IMR-90 (cell line): ENCODE measurements around the gene BMP15. TPM values are rescaled to one million over a fixed set of nuclear protein-coding genes. Genes with fewer than 3 reads are reported as not detected.

Experiments
- ATAC-seq: fragments of 200-7000 bp; cut with Tn5 transposase; 2 replicates; pipeline ENCODE4 v1.9.1; 2020; ENCODE audit warnings: low read depth, mild to moderate bottlenecking, moderate library complexity
- BruUV-seq: library from RNA; stranded (reverse); fragments of 400-500 nt; replicated peaks from 2 replicates; lab custom pipeline; 2021; lab: Mats Ljungman, UMichigan
- CTCF ChIA-PET: fragments of 300-600 bp; formaldehyde crosslinking; extraction: SDS; loops from one replicate; lab custom pipeline; 2021; ENCODE audit warnings: antibody characterized with exemption; lab: Yijun Ruan, JAX
- POLR2A ChIA-PET: fragments of 300-600 bp; sonication (Branson Sonifier 250); formaldehyde crosslinking; loops from one replicate; lab custom pipeline; 2022; ENCODE audit warnings: antibody characterized with exemption; ENCODE audit not compliant: unreplicated experiment; lab: Charles Lee
- DNase-seq: peaks from one replicate; pipeline ENCODE4 v3.0.0; 2013
- H2AFZ ChIP-seq: replicated peaks from 2 replicates; pipeline ENCODE3; 2013; ENCODE audit warnings: low read length, mild to moderate bottlenecking; ENCODE audit not compliant: poor library complexity
- H2AK5ac ChIP-seq: 2 replicates; pipeline ENCODE4 v1.6.1; 2013; ENCODE audit warnings: low read depth, low read length, inconsistent platforms
- H2AK9ac ChIP-seq: replicated peaks from 2 replicates; pipeline ENCODE3; 2013; ENCODE audit warnings: mild to moderate bottlenecking, low read depth, low read length, moderate library complexity; ENCODE audit not compliant: poor library complexity
- H2BK120ac ChIP-seq: 2 replicates; pipeline ENCODE4 v1.6.1; 2013; ENCODE audit warnings: low read depth, low read length, inconsistent platforms
- H2BK15ac ChIP-seq: 3 replicates; pipeline ENCODE4 v1.6.1; 2013; ENCODE audit warnings: low read depth, low read length, inconsistent platforms
- H2BK20ac ChIP-seq: 2 replicates; pipeline ENCODE4 v1.6.1; 2013; ENCODE audit warnings: low read depth, mild to moderate bottlenecking, inconsistent platforms, low read length, moderate library complexity
- H2BK5ac ChIP-seq: 2 replicates; pipeline ENCODE4 v1.6.1; 2013; ENCODE audit warnings: mild to moderate bottlenecking, low read depth, low read length, inconsistent platforms; ENCODE audit not compliant: poor library complexity, severe bottlenecking
- H3K14ac ChIP-seq: replicated peaks from 2 replicates; pipeline ENCODE4 v1.6.1; 2013; ENCODE audit warnings: low read depth, low read length, inconsistent platforms
- H3K18ac ChIP-seq: 2 replicates; pipeline ENCODE4 v1.6.1; 2013; ENCODE audit warnings: low read depth, low read length, control low read depth
- H3K23ac ChIP-seq: 2 replicates; pipeline ENCODE4 v1.6.1; 2013; ENCODE audit warnings: low read depth, low read length, inconsistent platforms
- H3K27ac ChIP-seq: 2 replicates; pipeline ENCODE4 v1.5.1; 2013; ENCODE audit warnings: mild to moderate bottlenecking, control low read depth, low read length; ENCODE audit not compliant: insufficient read depth
- H3K27me3 ChIP-seq: 2 replicates; pipeline ENCODE4 v1.6.1; 2013; ENCODE audit warnings: low read length; ENCODE audit not compliant: control insufficient read depth, insufficient read depth
- H3K36me3 ChIP-seq: 2 replicates; pipeline ENCODE4 v1.6.1; 2013; ENCODE audit warnings: low read length, mixed read lengths; ENCODE audit not compliant: control insufficient read depth, insufficient read depth
- H3K4ac ChIP-seq: 2 replicates; pipeline ENCODE4 v1.6.1; 2013; ENCODE audit warnings: low read depth, low read length, inconsistent platforms
- H3K4me1 ChIP-seq: 2 replicates; pipeline ENCODE4 v1.6.1; 2013; ENCODE audit warnings: low read length, mixed read lengths; ENCODE audit not compliant: control insufficient read depth, insufficient read depth
- H3K4me2 ChIP-seq: 2 replicates; pipeline ENCODE4 v1.6.1; 2013; ENCODE audit warnings: low read depth, mild to moderate bottlenecking, control low read depth, low read length, moderate library complexity
- H3K4me3 ChIP-seq: 2 replicates; pipeline ENCODE4 v1.5.1; 2013; ENCODE audit warnings: low read depth, mild to moderate bottlenecking, control low read depth, low read length, moderate library complexity; ENCODE audit not compliant: insufficient read depth
- H3K56ac ChIP-seq: 2 replicates; pipeline ENCODE4 v1.6.1; 2013; ENCODE audit warnings: low read length, inconsistent platforms; ENCODE audit not compliant: insufficient read depth; ENCODE audit errors: extremely low read depth
- H3K79me1 ChIP-seq, 2 experiments: 2 replicates each; pipeline ENCODE4 v1.6.1; 2013; ENCODE audit warnings: low read length in 2 of 2, inconsistent platforms in 1 of 2, low read depth in 1 of 2
- H3K9ac ChIP-seq: 2 replicates; pipeline ENCODE4 v1.6.1; 2013; ENCODE audit warnings: low read depth, low read length, control low read depth
- H3K9me1 ChIP-seq: 2 replicates; pipeline ENCODE4 v1.6.1; 2013; ENCODE audit warnings: low read length, inconsistent platforms; ENCODE audit not compliant: insufficient read depth
- H3K9me3 ChIP-seq: 2 replicates; pipeline ENCODE4 v1.6.1; 2013; ENCODE audit warnings: low read length; ENCODE audit not compliant: control insufficient read depth, insufficient read depth
- H4K20me1 ChIP-seq: 2 replicates; pipeline ENCODE4 v1.6.1; 2013; ENCODE audit warnings: low read length, inconsistent platforms; ENCODE audit not compliant: insufficient read depth
- H4K5ac ChIP-seq: 2 replicates; pipeline ENCODE4 v1.6.1; 2013; ENCODE audit warnings: mild to moderate bottlenecking, low read depth, low read length, control low read depth
- H4K8ac ChIP-seq, 2 experiments: 2 replicates each; pipeline ENCODE4 v1.6.1; 2013; ENCODE audit warnings: low read depth in 2 of 2, low read length in 2 of 2, control low read depth in 1 of 2, inconsistent platforms in 1 of 2
- H4K91ac ChIP-seq: 2 replicates; pipeline ENCODE4 v1.6.1; 2013; ENCODE audit warnings: low read depth, low read length, inconsistent platforms; ENCODE audit not compliant: insufficient read depth
- BHLHE40 ChIP-seq: fragments of 150-350 bp; IDR thresholded peaks from 2 replicates; pipeline ENCODE4 v1.6.1; 2016; ENCODE audit warnings: mild to moderate bottlenecking, low read depth, low read length
- CEBPB ChIP-seq: IDR thresholded peaks from 2 replicates; pipeline ENCODE4 v1.6.1; 2012; ENCODE audit warnings: low read depth, low read length, improper control_type of control experiment
- ELK1 ChIP-seq: fragments of 150-350 bp; IDR thresholded peaks from 2 replicates; pipeline ENCODE4 v1.6.1; 2016; ENCODE audit warnings: low read depth, mild to moderate bottlenecking, low read length, moderate library complexity, borderline replicate concordance
- FOS ChIP-seq: fragments of 150-350 bp; IDR thresholded peaks from 2 replicates; pipeline ENCODE4 v1.6.1; 2016; ENCODE audit warnings: low read depth, low read length
- MAFK ChIP-seq: IDR thresholded peaks from 2 replicates; pipeline ENCODE4 v1.6.1; 2012; ENCODE audit warnings: low read depth, low read length, improper control_type of control experiment
- MXI1 ChIP-seq: IDR thresholded peaks from 2 replicates; pipeline ENCODE4 v1.6.1; 2012; ENCODE audit warnings: low read depth, mild to moderate bottlenecking, low read length, moderate library complexity, borderline replicate concordance
- NFE2L2 ChIP-seq: fragments of 150-350 bp; IDR thresholded peaks from 2 replicates; pipeline ENCODE4 v1.6.1; 2016; ENCODE audit warnings: low read depth, mild to moderate bottlenecking, low read length
- POLR2A ChIP-seq: IDR thresholded peaks from 2 replicates; pipeline ENCODE4 v1.6.1; 2012; ENCODE audit warnings: mild to moderate bottlenecking, low read depth, low read length
- RAD21 ChIP-seq: IDR thresholded peaks from 2 replicates; pipeline ENCODE4 v1.6.1; 2012; ENCODE audit warnings: low read length, improper control_type of control experiment
- RCOR1 ChIP-seq: IDR thresholded peaks from 2 replicates; pipeline ENCODE4 v1.6.1; 2012; ENCODE audit warnings: mild to moderate bottlenecking, low read length, improper control_type of control experiment; ENCODE audit not compliant: insufficient replicate concordance
- RFX5 ChIP-seq: IDR thresholded peaks from 2 replicates; pipeline ENCODE4 v1.8.0; 2012; ENCODE audit warnings: low read depth, mild to moderate bottlenecking, low read length, moderate library complexity
- SMC3 ChIP-seq: fragments of 150-350 bp; IDR thresholded peaks from 2 replicates; pipeline ENCODE4 v1.6.1; 2016; ENCODE audit warnings: low read depth, mild to moderate bottlenecking, antibody characterized with exemption, low read length, moderate library complexity
- WGBS, 2 experiments: methylation state at CpG; one replicate each; pipeline versions ENCODE4 v1.1.5 to v1.1.7; 2013; ENCODE audit warnings: missing lambda C conversion rate in 2 of 2; ENCODE audit not compliant: insufficient read length in 1 of 2; ENCODE audit errors: extremely low coverage in 2 of 2; 5-methylcytosine and 5-hydroxymethylcytosine counted together
- dilution Hi-C: fragments of 300-500 bp; cut with HindIII; formaldehyde crosslinking; loops from one replicate; pipeline ENCODE4 v1.14.3; 2018; ENCODE audit warnings: low sequenced_read_pairs; ENCODE audit not compliant: unreplicated experiment
- in situ Hi-C: fragments of 300-500 bp; cut with MboI; formaldehyde crosslinking; loops from 3 replicates; pipeline ENCODE4 v1.14.3; 2019; ENCODE audit warnings: low sequenced_read_pairs, inconsistent platforms, mixed read lengths
- intact Hi-C: fragments of 100-400 bp; cut with micrococcal nuclease; formaldehyde crosslinking; loops from 2 replicates; pipeline ENCODE4 v1.10.0; 2022
- polyA plus RNA-seq, 3 experiments: library from polyadenylated mRNA; depleted of rRNA; stranded (reverse); fragments of >200 nt; gene quantifications; 2 replicates each; pipeline ENCODE4 v1.2.3, GENCODE V29; 2012; ENCODE audit warnings: low replicate concordance in 1 of 3
- total RNA-seq: library from RNA; depleted of rRNA; stranded (reverse); fragments of >200 nt; gene quantifications from 2 replicates; pipeline ENCODE4 v1.2.3, GENCODE V29; 2012
- TF ChIP-seq, protein P1 (sequence below): conservative IDR thresholded peaks from 2 replicates; pipeline ENCODE4 v1.5.1; 2012; ENCODE audit warnings: mild to moderate bottlenecking, low read depth, low read length, improper control_type of control experiment

The BMP15 gene
- total and polyA plus RNA-seq, 2 of the 4 experiments (the other 2 are of a cell fraction): not detected

DNA sequence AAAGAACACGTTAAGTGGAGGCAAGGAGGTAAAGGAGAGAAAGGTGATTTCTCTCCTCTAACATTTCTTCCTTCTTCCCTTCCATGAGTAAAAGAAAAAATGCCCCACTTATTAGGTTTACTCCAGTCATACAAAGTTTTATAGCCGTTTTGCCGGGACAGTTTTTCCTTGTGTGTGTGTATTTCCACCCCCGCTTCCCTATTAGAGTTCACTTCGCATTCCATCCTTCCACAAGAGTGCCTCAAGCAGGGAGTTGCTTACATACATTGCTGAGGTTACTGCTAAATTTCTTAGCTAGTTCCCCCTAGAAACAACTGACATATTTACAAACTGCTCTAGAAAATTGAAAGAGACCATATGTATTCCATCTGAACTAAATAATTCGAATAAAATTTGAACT is 45.2 kb upstream of the BMP15 start:
- no peak overlapping the region for H2BK5ac ChIP-seq
- ChIA-PET POLR2A (no interaction called here), CTCF (no interaction called here)
- H3K9me1 ChIP-seq: no peaks in the 10 kb centered on the region
- H3K23ac ChIP-seq: no peak overlapping the region
- H3K9ac ChIP-seq: no peak overlapping the region
- no peak overlapping the region for H3K27ac ChIP-seq
- H4K8ac ChIP-seq: no peak overlapping the region
- intact Hi-C loops: no loop called here
- no peak for DNase-seq
- no peak for ATAC-seq
- H3K4ac ChIP-seq: no peak overlapping the region
- no peak overlapping the region for H2BK15ac ChIP-seq
- H2AK9ac ChIP-seq: no peak overlapping the region
- no peak overlapping the region for H4K91ac ChIP-seq
- no peak overlapping the region for H3K18ac ChIP-seq
- no peak overlapping the region for H3K56ac ChIP-seq
- no peaks in the 10 kb centered on the region for H4K20me1 ChIP-seq
- H2BK120ac ChIP-seq: no peak overlapping the region
- no peak overlapping the region for H3K4me2 ChIP-seq
- no peak overlapping the region for H3K4me3 ChIP-seq
- in situ Hi-C loops: no loop called here
- WGBS, 2 experiments: no CpG with 5 or more reads among the region's 6 CpGs
- H4K5ac ChIP-seq: no peak overlapping the region
- dilution Hi-C loops: no loop called here
- BruUV-seq: no TSS peak
- no peaks in the 10 kb centered on the region for H3K36me3 ChIP-seq
- H3K14ac ChIP-seq: no peak overlapping the region
- peaks cover 3% of the 10 kb centered on the region for H3K27me3 ChIP-seq
- no peaks in the 10 kb centered on the region for H3K79me1 ChIP-seq
- H2AK5ac ChIP-seq: no peak overlapping the region
- H3K4me1 ChIP-seq: no peaks in the 10 kb centered on the region
- no peak overlapping the region for H2BK20ac ChIP-seq
- H3K9me3 ChIP-seq: no peaks in the 10 kb centered on the region
- TF ChIP-seq RFX5 (no peak), MAFK (no peak), RCOR1 (no peak), SMC3 (no peak), FOS (no peak), MXI1 (no peak), BHLHE40 (no peak), POLR2A (no peak), RAD21 (no peak), NFE2L2 (no peak), ELK1 (no peak), CEBPB (no peak)
- TF ChIP-seq, protein P1, sequence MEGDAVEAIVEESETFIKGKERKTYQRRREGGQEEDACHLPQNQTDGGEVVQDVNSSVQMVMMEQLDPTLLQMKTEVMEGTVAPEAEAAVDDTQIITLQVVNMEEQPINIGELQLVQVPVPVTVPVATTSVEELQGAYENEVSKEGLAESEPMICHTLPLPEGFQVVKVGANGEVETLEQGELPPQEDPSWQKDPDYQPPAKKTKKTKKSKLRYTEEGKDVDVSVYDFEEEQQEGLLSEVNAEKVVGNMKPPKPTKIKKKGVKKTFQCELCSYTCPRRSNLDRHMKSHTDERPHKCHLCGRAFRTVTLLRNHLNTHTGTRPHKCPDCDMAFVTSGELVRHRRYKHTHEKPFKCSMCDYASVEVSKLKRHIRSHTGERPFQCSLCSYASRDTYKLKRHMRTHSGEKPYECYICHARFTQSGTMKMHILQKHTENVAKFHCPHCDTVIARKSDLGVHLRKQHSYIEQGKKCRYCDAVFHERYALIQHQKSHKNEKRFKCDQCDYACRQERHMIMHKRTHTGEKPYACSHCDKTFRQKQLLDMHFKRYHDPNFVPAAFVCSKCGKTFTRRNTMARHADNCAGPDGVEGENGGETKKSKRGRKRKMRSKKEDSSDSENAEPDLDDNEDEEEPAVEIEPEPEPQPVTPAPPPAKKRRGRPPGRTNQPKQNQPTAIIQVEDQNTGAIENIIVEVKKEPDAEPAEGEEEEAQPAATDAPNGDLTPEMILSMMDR: no peak
- no peak overlapping the region for H2AFZ ChIP-seq
